CD1c-positive myeloid dendritic cell (primary cell): ENCODE data around the gene TRPM2.

Experiments used
- DNase-seq: peaks from one replicate; pipeline ENCODE4 v3.0.0-alpha.2; 2016; ENCODE audit errors: extremely low spot score

TRPM2 gene

GRCh38 chr21:44353191-44353970 is at the start of gene TRPM2:
TSS of gene TRPM2 (plus strand) at chr21:44353621. CDS start at chr21:44353701, 80 bp downstream.
- DNase-seq = peak; percentile 85

- no peak for DNase-seq
Measured at GRCh38 chr21:44304011-44304616, 49.3 kb upstream of the TRPM2 start.

GRCh38 chr21:44304877-44305293 is 48.5 kb upstream of the TRPM2 start:
- peak; percentile 39 for DNase-seq

- DNase-seq = no peak
Measured at GRCh38 chr21:44305691-44306090, 47.7 kb upstream of the TRPM2 start.

GRCh38 chr21:44306936-44307704 is 46.3 kb upstream of the TRPM2 start:
- DNase-seq = no peak

- no peak for DNase-seq
Measured at GRCh38 chr21:44310628-44311507, 42.6 kb upstream of the TRPM2 start.

GRCh38 chr21:44312089-44312488 is 41.3 kb upstream of the TRPM2 start:
- no peak for DNase-seq

- DNase-seq = no peak
Measured at GRCh38 chr21:44312716-44313115, 40.7 kb upstream of the TRPM2 start.

GRCh38 chr21:44313451-44313850 is 40.0 kb upstream of the TRPM2 start:
- no peak for DNase-seq

- no peak for DNase-seq
Measured at GRCh38 chr21:44314128-44314527, 39.3 kb upstream of the TRPM2 start.

- DNase-seq = no peak
Measured at GRCh38 chr21:44314561-44314960, 38.9 kb upstream of the TRPM2 start.

- DNase-seq = no peak
Measured at GRCh38 chr21:44315691-44316203, 37.7 kb upstream of the TRPM2 start.

GRCh38 chr21:44316277-44316900 is 37.0 kb upstream of the TRPM2 start:
- no peak for DNase-seq

GRCh38 chr21:44317241-44317782 is 36.1 kb upstream of the TRPM2 start:
- DNase-seq = no peak

GRCh38 chr21:44317871-44318270 is 35.5 kb upstream of the TRPM2 start:
- no peak for DNase-seq

- DNase-seq = no peak
Measured at GRCh38 chr21:44318489-44319285, 34.7 kb upstream of the TRPM2 start.

- no peak for DNase-seq
Measured at GRCh38 chr21:44319407-44320065, 33.9 kb upstream of the TRPM2 start.

- DNase-seq = no peak
Measured at GRCh38 chr21:44320847-44321246, 32.6 kb upstream of the TRPM2 start.

GRCh38 chr21:44321846-44322450 is 31.5 kb upstream of the TRPM2 start:
- DNase-seq = no peak
